Kidney tubule cell (primary cell): ENCODE data around the gene TLK2.
A peak's percentile ranks its signal among the peaks of the same experiment; 100 is the strongest.
"Not testable (repeated sequence)": the region's sequence is repeated elsewhere in the genome, so short reads cannot be mapped to it uniquely, and the experiment has no call there.

ENCODE experiments used
- DNase-seq: peaks from one replicate; pipeline ENCODE4 v3.0.0-alpha.2; 2018; ENCODE audit warnings: low spot score

Gene TLK2

GRCh38 chr17:62478424-62478879, at the start of gene TLK2:
TSS of gene TLK2 (plus strand) at chr17:62478825. CDS start at chr17:62481126, 2,301 bp downstream.
- peak; percentile 87 for DNase-seq

GRCh38 chr17:62435251-62435650, 43.4 kb upstream of the TLK2 start:
- not testable (repeated sequence) for DNase-seq

DNA sequence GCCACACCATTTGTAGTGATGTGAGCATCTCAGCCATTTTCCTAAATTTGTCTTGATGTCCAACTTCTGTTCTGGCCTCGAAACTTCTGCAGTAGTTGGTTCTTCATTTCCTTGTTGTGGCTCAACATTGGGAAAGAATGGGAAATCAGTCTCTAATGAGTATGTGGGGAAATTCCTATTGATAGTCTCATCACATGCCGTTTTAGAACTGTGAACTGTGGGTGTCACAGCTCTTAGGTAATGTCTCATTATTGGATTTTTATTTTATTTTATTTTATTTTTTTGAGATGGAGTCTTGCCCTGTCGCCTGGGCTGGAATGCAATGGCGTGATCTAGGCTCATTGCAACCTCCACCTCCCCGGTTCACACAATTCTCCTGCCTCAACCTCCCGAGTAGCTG, 37.4 kb upstream of the TLK2 start:
- DNase-seq = not testable (repeated sequence)

DNA sequence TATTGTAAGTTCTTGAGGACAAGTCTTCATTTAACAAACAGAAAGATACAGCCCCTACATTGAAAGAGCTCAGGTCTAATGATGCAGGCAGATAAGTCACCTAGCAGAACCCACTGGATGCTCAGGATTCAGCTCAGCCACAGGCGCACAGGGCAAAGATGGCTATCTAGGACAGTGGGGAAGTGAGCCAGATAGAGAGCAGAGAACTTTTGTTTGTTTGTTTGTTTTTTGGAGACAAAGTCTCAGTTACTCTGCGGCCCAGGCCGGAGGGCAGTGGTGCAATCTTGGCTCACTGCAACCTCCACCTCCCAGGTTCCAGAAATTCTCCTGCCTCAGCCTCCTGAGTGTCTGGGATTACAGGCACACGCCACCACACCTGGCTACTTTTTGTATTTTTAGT, 34.6 kb upstream of the TLK2 start:
- DNase-seq = no peak

DNA sequence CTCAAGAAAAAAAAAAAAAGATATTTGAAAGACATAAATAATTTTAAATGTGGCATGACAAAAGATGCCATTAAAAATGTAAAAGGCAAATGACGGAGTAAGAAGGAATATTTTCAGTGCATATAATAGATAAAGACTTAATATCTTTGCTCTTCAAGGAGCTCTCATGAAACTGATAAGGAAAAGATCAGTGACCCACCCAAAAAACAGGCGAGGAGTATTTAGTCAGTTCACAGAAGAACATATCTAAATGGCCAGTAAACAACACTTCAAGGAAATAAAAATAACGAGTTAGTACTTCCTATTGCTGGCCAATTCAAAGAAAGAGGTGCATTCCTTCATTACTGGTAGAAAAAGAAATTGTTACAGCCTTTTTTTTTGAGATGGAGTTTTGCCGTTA, 32.8 kb upstream of the TLK2 start:
- DNase-seq = not testable (repeated sequence)

- not testable (repeated sequence) for DNase-seq
These were observed 26.4 kb upstream of the TLK2 start for GRCh38 chr17:62452195-62452594.

DNA sequence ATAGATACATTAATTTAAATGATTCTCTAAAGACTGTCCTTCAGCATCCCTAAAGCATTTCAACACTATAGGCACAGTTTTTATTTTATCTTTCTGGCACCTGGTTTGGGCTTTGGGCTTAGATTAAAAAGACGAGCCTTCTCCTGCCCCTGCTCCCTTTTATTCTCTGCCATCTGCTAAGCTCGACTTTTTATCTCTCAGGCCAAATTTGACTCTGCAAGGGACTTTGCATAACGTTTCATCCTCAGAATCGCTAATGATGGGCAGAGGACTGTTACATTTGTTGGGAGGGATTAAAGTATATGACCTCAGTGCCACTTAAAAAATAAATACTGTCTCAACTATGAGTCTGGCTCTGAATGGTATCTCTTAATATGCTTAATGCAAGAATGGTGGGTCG, 25.6 kb upstream of the TLK2 start:
- DNase-seq = not testable (repeated sequence)

GRCh38 chr17:62453656-62454055, 25.0 kb upstream of the TLK2 start:
- not testable (repeated sequence) for DNase-seq

DNA sequence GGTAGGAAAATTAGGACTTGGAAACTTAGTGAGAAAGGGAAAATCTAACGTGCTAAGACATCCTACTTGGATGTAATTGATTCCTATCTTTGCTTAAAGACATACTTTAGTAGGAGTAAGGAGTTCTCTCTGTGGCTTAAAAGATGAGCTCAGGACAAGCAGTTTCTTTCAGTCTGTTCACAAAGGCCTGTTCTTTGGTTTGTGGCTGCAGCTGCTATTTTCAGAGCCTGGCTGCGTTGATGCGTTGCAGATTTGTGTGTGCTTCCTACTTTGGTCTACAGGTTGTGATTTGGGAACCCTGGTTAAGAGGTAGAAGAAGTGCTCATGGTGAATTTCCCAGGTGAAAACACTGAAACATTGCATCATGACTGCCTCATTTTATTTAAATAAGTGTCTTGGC, 24.5 kb upstream of the TLK2 start:
- not testable (repeated sequence) for DNase-seq

GRCh38 chr17:62456016-62456415, 22.6 kb upstream of the TLK2 start:
- DNase-seq = no peak

DNA sequence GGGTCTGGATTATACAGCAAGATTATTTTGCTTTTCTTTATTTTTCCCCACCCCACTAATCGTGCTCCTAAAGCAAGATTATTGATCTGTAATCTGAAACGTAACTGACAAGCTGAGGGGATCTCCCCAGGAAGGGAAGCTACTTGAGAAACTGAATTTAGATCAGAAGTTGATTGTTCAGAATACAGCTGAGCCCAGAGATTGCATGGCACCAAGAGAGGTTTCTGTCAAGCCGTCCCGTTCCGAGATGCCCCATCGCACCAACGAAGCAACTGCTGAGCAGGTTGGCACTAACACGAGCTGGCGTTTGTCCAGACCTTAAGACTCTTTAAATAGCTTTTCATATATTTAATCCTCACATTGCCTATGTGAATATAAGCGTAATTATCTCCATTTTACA, 20.1 kb upstream of the TLK2 start:
- DNase-seq = not testable (repeated sequence)

GRCh38 chr17:62464422-62464821, 14.2 kb upstream of the TLK2 start:
- DNase-seq = not testable (repeated sequence)

GRCh38 chr17:62465271-62465670, 13.4 kb upstream of the TLK2 start:
- DNase-seq = not testable (repeated sequence)

GRCh38 chr17:62470666-62471379, 7.8 kb upstream of the TLK2 start:
- peak; percentile 91 for DNase-seq

- not testable (repeated sequence) for DNase-seq
These were observed 7.2 kb upstream of the TLK2 start for GRCh38 chr17:62471380-62471880.

DNA sequence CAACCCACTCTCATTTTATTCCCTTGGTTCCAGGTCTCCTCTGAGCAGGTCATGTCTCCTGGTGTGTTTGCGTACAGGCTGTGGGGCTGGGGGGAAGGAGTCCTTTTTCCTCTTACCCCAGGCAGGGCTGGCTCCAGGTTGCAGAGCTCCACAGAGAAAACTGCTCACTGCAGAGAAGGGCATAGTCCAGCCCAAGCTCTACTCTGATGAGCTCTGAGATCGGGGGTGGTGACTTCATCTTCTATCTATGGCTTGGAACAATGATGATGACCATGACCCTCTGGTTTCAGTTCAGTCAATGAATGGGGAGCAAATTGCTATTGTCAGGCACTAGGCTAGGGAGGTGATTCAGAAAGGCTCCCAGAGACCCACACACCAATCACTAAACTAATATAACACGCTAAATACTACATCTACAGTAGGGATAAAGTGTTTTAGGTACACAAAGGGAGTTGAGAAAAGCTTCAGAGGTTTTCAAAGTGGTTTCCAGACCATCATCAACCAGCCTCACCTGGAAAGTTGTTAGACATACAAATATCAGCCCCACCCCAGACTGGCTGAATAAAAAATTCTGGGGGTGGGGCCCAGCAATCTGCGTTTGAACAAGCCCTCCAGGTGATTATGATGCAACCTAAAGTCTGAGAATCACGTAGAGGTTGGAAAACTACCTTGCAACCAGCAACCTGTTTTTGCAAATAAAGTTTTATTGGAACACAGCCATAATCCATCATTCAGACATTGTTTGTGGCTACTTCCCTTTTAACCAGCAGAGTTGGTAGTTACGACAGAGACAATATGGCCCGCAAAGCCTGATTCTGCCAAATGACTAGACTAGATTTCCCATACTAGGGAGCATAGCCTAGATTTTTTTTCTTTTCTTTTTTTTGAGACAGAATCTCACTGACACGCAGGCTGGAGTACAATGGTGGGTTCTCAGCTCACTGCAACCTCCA, 5.3 kb upstream of the TLK2 start:
- peak; percentile 47 for DNase-seq

- DNase-seq = not testable (repeated sequence)
These were observed 1.5 kb upstream of the TLK2 start for GRCh38 chr17:62477111-62477510.

DNA sequence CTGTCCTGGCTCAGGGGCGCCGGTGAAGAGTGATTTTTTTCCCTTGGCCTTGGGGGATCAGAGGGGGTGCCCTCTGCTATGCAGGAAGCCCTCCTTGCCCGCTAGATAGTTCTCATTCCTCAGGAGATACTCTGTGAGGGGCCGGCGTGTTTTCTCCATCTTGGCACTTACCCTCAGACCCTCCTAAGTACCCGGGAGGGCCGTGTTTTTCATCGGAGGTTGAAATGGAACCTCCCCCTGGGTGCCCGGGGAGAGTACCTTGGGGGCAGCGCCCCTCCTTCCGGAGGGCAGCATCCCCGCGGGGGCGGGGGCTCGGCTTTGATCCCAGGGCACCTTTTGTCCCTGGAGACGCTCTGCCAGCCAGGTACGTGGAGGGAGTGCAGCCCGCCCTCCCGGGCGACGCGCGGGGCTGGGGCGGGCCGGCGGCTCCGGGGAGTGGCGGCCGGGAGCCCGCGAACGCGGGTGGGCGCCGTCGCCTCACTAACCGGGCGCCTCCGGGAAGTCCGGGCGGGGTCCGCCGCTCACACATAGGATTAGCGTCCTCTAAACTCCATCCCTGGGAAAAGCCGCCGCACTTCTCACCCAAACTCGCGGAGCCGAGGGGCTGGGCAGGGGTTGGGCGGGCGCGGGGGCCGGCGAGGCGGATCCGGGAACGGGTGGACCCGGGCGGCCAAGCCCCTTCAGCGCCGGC, 762 bp upstream of the TLK2 start:
- DNase-seq = peak; percentile 42

DNA sequence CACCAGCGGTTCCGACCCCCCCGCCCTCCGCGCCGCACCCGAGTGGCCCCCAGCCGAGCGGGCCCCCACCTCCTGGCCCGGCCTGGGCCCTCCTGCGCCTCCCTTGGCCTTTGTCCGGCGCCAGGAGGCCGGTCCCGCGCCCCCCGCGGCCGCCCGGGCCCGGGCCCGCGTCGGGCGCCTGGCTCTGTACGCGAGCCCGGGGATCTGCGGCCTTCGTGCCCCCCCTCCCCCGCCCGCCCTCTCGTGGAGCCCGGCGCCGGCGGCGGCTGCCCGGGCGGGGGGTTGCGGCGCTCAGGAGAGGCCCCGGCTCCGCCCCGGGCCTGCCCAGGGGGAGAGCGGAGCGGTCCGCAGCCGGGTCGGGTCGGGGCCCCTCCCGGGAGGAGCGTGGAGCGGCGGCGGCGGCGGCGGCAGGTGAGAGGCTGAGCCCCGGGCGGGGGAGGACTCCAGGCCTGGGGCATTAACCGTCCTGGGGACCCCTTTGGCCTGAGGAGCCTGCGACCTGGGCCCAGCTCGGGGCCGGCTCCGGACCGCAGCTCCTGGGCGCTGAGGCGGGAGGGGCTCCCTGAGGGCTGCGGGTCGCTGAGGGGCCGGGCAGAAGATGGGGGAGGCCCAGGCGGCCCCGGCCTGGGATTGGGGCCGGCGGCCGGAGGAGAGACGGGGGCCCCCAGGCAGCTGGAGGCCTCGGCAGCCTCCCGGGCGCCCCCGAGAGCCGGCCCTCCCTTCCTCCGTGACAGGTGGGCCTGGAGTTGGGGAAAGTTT, 434 bp downstream of the TLK2 start:
- peak; percentile 34 for DNase-seq

DNA sequence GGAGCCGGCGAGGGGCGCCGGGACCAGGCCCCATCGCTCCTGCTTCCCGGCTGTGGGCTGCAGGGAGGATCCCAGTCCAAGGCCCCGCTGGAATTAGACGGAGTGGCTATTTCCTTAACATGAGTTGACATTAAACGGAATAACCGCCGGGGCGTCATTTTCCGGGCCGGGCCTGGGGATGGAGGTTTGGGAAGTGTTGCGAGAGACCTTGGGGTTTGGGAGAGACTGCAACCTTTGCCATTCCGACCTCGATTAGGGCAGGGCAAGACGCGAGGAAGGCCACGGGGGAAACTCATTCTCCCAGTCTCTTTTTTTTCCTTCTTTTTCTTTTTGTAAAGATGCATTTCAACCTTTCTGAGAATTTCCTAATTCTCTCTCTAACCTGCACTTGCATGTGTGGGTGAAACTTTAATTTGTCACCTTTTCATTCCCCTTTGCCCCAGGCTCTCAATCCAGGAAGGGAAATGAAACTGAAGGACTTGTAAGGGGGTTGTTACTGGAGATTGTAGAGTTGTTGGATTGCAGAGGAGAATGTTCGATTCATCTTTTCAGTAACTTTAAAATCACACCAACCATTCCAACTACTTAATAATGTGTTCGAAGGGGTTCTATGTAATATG, 1.1 kb downstream of the TLK2 start:
- peak; percentile 11 for DNase-seq

DNA sequence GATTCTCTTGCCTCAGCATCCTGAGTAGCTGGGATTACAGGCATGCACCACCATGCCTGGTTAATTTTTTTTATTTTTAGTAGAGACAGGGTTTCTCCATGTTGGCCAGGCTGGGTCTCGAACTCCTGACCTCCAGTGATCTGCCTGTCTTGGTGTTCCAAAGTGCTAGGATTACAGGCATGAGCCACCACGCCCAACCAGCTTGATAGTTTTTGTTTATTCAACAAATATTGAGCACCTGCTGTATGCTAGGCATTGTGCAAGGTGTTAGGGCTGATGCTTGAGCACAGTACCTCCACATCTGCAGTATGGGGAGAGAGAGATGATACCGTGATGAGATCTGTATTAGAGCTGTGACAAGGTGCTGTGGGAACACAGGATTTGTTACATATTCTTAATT, 3.9 kb downstream of the TLK2 start:
- DNase-seq = not testable (repeated sequence)
